RWPE2 (cell line): ENCODE data around the gene PDLIM3.
"Not testable (repeated sequence)": the region's sequence is repeated elsewhere in the genome, so short reads cannot be mapped to it uniquely, and the experiment has no call there.

Experiments
- ATAC-seq: fragments of 200-7000 bp; cut with Tn5 transposase; 3 replicates; pipeline ENCODE4 v1.9.1; 2021; ENCODE audit warnings: low read depth
- DNase-seq: peaks from one replicate; pipeline ENCODE4 v3.0.0-alpha.2; 2020; ENCODE audit warnings: low spot score
- H3K27ac ChIP-seq: fragments of 450-650 bp; 2 replicates; pipeline ENCODE4 v1.5.1; 2017; ENCODE audit warnings: mild to moderate bottlenecking; ENCODE audit not compliant: poor library complexity, severe bottlenecking
- H3K27me3 ChIP-seq: fragments of 250-450 bp; sonication (Bioruptor Pico); 2 replicates; pipeline ENCODE4 v1.5.1; 2021; ENCODE audit warnings: mild to moderate bottlenecking, moderate library complexity; ENCODE audit not compliant: insufficient read depth, poor library complexity, severe bottlenecking
- H3K36me3 ChIP-seq: fragments of 250-450 bp; sonication (Bioruptor Pico); 2 replicates; pipeline ENCODE4 v1.5.1; 2020; ENCODE audit warnings: low read depth, mild to moderate bottlenecking, moderate library complexity
- H3K4me1 ChIP-seq: fragments of 250-450 bp; sonication (Bioruptor Pico); 2 replicates; pipeline ENCODE4 v1.5.1; 2021; ENCODE audit warnings: mild to moderate bottlenecking, moderate library complexity; ENCODE audit not compliant: insufficient read depth, poor library complexity, severe bottlenecking
- H3K4me3 ChIP-seq: fragments of 250-450 bp; sonication (Bioruptor Pico); 2 replicates; pipeline ENCODE4 v1.5.1; 2021; ENCODE audit warnings: mild to moderate bottlenecking, moderate library complexity; ENCODE audit not compliant: severe bottlenecking
- H3K9me3 ChIP-seq: fragments of 250-450 bp; sonication (Bioruptor Pico); 2 replicates; pipeline ENCODE4 v1.5.1; 2021; ENCODE audit warnings: mild to moderate bottlenecking, moderate library complexity; ENCODE audit not compliant: severe bottlenecking
- TF ChIP-seq, protein P1 (sequence below): fragments of 450-650 bp; IDR thresholded peaks from one replicate; pipeline ENCODE4 v1.5.1; 2017; ENCODE audit warnings: mild to moderate bottlenecking, moderate library complexity; ENCODE audit not compliant: poor library complexity, severe bottlenecking

The PDLIM3 gene

DNA sequence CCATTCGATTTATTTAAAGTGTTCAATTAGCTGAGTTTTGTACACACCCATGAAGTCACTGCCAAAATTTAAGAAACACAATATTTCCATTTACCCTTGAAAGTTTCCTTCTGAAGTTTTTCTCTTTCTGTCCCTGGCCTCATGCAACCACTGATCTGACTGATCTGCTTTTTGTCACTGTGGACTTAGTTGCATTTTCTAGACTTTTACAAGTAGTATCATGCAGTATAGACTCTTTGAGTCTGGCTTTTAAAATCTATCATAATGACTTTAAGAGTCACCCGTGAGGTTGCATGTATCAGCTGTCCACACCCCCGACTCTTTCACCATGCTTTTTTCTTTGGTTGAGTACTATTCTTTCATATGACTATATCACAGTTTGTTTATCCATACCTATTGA lies 29.0 kb upstream of the PDLIM3 start:
- Histone ChIP-seq H3K36me3 (no peaks in the 10 kb centered on the region), H3K9me3 (no peaks in the 10 kb centered on the region), H3K4me3 (no peak overlapping the region), H3K27me3 (no peaks in the 10 kb centered on the region), H3K4me1 (peaks cover 10% of the 10 kb centered on the region), H3K27ac (no peak overlapping the region)
- ATAC-seq = no peak
- DNase-seq = no peak
- TF ChIP-seq, protein P1, sequence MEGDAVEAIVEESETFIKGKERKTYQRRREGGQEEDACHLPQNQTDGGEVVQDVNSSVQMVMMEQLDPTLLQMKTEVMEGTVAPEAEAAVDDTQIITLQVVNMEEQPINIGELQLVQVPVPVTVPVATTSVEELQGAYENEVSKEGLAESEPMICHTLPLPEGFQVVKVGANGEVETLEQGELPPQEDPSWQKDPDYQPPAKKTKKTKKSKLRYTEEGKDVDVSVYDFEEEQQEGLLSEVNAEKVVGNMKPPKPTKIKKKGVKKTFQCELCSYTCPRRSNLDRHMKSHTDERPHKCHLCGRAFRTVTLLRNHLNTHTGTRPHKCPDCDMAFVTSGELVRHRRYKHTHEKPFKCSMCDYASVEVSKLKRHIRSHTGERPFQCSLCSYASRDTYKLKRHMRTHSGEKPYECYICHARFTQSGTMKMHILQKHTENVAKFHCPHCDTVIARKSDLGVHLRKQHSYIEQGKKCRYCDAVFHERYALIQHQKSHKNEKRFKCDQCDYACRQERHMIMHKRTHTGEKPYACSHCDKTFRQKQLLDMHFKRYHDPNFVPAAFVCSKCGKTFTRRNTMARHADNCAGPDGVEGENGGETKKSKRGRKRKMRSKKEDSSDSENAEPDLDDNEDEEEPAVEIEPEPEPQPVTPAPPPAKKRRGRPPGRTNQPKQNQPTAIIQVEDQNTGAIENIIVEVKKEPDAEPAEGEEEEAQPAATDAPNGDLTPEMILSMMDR = no peak

- DNase-seq = no peak
- H3K4me1 ChIP-seq = peaks cover 11% of the 10 kb centered on the region
- TF ChIP-seq, protein P1 = no peak
- no peaks in the 10 kb centered on the region for H3K27me3 ChIP-seq
- no peaks in the 10 kb centered on the region for H3K36me3 ChIP-seq
- H3K27ac ChIP-seq = no peak overlapping the region
- H3K4me3 ChIP-seq = no peak overlapping the region
- no peaks in the 10 kb centered on the region for H3K9me3 ChIP-seq
- no peak for ATAC-seq
These were observed 27.2 kb upstream of the PDLIM3 start for GRCh38 chr4:185562531-185562930.

DNA sequence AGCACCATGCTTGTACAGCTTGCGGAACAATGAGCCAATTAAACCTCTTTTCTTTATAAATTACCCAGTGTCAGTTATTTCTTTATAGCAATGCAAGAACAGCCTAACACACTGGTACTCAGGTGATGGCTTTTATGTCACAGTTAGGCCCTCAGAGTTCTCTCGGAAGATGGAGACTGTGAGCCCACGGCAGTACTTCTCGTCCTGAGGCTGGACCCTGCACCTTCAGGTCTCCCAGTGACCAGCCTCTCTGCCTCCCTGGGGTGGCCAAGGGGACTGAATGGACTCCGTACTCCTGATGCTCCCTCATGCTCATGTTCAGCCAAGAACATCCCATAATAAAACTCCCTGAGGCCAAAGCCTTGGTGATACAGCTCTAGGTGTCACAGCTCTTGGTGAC lies 25.0 kb upstream of the PDLIM3 start:
- H3K36me3 ChIP-seq = no peaks in the 10 kb centered on the region
- ATAC-seq (no peak), DNase-seq (no peak)
- peak overlapping the region; percentile 6 for H3K27ac ChIP-seq
- peaks cover 11% of the 10 kb centered on the region for H3K4me1 ChIP-seq
- H3K9me3 ChIP-seq = no peaks in the 10 kb centered on the region
- no peaks in the 10 kb centered on the region for H3K27me3 ChIP-seq
- no peak overlapping the region for H3K4me3 ChIP-seq
- TF ChIP-seq, protein P1 = no peak

GRCh38 chr4:185559915-185560281 lies 24.6 kb upstream of the PDLIM3 start:
- ATAC-seq (peak; percentile 88), DNase-seq (peak; percentile 73)
- Histone ChIP-seq H3K36me3 (no peaks in the 10 kb centered on the region), H3K27ac (peak overlapping the region; percentile 6), H3K27me3 (no peaks in the 10 kb centered on the region), H3K4me3 (no peak overlapping the region), H3K9me3 (no peaks in the 10 kb centered on the region), H3K4me1 (peaks cover 11% of the 10 kb centered on the region)
- TF ChIP-seq, protein P1 = no peak

- Histone ChIP-seq H3K4me1 (peaks cover 11% of the 10 kb centered on the region), H3K27ac (peak overlapping the region; percentile 6)
- ATAC-seq, H3K9me3 ChIP-seq, H3K36me3 ChIP-seq, H3K4me3 ChIP-seq, H3K27me3 ChIP-seq, DNase-seq: not testable (repeated sequence)
These were observed 24.1 kb upstream of the PDLIM3 start for GRCh38 chr4:185559251-185559914.
